Neutrophil (primary cell): ENCODE results near the gene PDGFD.

ENCODE experiments used
- H3K27ac ChIP-seq: fragments of 200-600 bp; sonication (generic); 2 replicates; pipeline ENCODE4 v1.5.1; 2016; ENCODE audit warnings: mild to moderate bottlenecking, moderate library complexity
- H3K27me3 ChIP-seq: fragments of 200-600 bp; sonication (generic); 2 replicates; pipeline ENCODE4 v1.6.0; 2016; ENCODE audit warnings: mild to moderate bottlenecking
- H3K36me3 ChIP-seq: fragments of 200-600 bp; sonication (generic); 2 replicates; pipeline ENCODE4 v1.5.1; 2017
- H3K4me1 ChIP-seq, 2 experiments: fragments of 200-600 bp in 1 of 2; sonication (generic) in 1 of 2; 1 replicate in 1 of 2; 2 replicates in 1 of 2; pipeline versions ENCODE4 v1.5.1 to v1.6.1; 2013 to 2016; ENCODE audit warnings: low read depth in 1 of 2, low read length in 1 of 2, mild to moderate bottlenecking in 1 of 2, moderate library complexity in 1 of 2; ENCODE audit not compliant: control insufficient read depth in 1 of 2, insufficient read depth in 1 of 2
- H3K4me3 ChIP-seq, 2 experiments: fragments of 200-600 bp in 1 of 2; sonication (generic) in 1 of 2; 1 replicate in 1 of 2; 2 replicates in 1 of 2; pipeline ENCODE4 v1.5.1; 2013 to 2016; ENCODE audit warnings: low read depth in 1 of 2, low read length in 1 of 2, mild to moderate bottlenecking in 1 of 2, moderate library complexity in 1 of 2
- H3K9me3 ChIP-seq: fragments of 200-600 bp; sonication (generic); 2 replicates; pipeline ENCODE4 v1.5.1; 2016
- CTCF ChIP-seq: fragments of 200-600 bp; sonication (generic); IDR thresholded peaks from 2 replicates; pipeline ENCODE4 v1.5.1; 2016; ENCODE audit warnings: antibody characterized with exemption

PDGFD gene

GRCh38 chr11:103936059-103936458 lies 227.9 kb downstream of the PDGFD start:
- no peaks in the 10 kb centered on the region for H3K36me3 ChIP-seq
- H3K9me3 ChIP-seq: no peaks in the 10 kb centered on the region
- H3K4me1 ChIP-seq: no peaks in the 10 kb centered on the region
- H3K27me3 ChIP-seq: no peaks in the 10 kb centered on the region
- no peak for TF ChIP-seq CTCF
- no peak overlapping the region for H3K4me3 ChIP-seq
- H3K27ac ChIP-seq: no peak overlapping the region

- Histone ChIP-seq H3K27me3 (no peaks in the 10 kb centered on the region), H3K9me3 (no peaks in the 10 kb centered on the region), H3K36me3 (no peaks in the 10 kb centered on the region), H3K4me1 (no peaks in the 10 kb centered on the region), H3K4me3 (no peak overlapping the region), H3K27ac (no peak overlapping the region)
- TF ChIP-seq CTCF: no peak
Measured at GRCh38 chr11:103935219-103935618, 228.7 kb downstream of the PDGFD start.

GRCh38 chr11:103929170-103929903 lies 234.6 kb downstream of the PDGFD start:
- H3K27me3 ChIP-seq: no peaks in the 10 kb centered on the region
- no peaks in the 10 kb centered on the region for H3K9me3 ChIP-seq
- TF ChIP-seq CTCF: no peak
- H3K4me1 ChIP-seq: no peaks in the 10 kb centered on the region
- no peak overlapping the region for H3K4me3 ChIP-seq
- H3K36me3 ChIP-seq: no peaks in the 10 kb centered on the region
- H3K27ac ChIP-seq: no peak overlapping the region

GRCh38 chr11:103928802-103929161 lies 235.2 kb downstream of the PDGFD start:
- H3K9me3 ChIP-seq: no peaks in the 10 kb centered on the region
- H3K4me3 ChIP-seq: no peak overlapping the region
- no peaks in the 10 kb centered on the region for H3K27me3 ChIP-seq
- H3K4me1 ChIP-seq: no peaks in the 10 kb centered on the region
- no peak overlapping the region for H3K27ac ChIP-seq
- no peak for TF ChIP-seq CTCF
- H3K36me3 ChIP-seq: no peaks in the 10 kb centered on the region

GRCh38 chr11:103928040-103928801 lies 235.7 kb downstream of the PDGFD start:
- H3K36me3 ChIP-seq: no peaks in the 10 kb centered on the region
- H3K27me3 ChIP-seq: no peaks in the 10 kb centered on the region
- H3K4me1 ChIP-seq: no peaks in the 10 kb centered on the region
- no peak for TF ChIP-seq CTCF
- no peaks in the 10 kb centered on the region for H3K9me3 ChIP-seq
- H3K4me3 ChIP-seq: no peak overlapping the region
- H3K27ac ChIP-seq: no peak overlapping the region
